HG03558 (cell line): ENCODE results near the gene APBA2.

Experiments used
- ATAC-seq: cut with Tn5 transposase; IDR thresholded peaks from one replicate; pipeline ENCODE4 v1.9.1; 2021; ENCODE audit warnings: moderate number of reproducible peaks; ENCODE audit not compliant: unreplicated experiment; ENCODE audit errors: extremely low read depth

The APBA2 gene

DNA sequence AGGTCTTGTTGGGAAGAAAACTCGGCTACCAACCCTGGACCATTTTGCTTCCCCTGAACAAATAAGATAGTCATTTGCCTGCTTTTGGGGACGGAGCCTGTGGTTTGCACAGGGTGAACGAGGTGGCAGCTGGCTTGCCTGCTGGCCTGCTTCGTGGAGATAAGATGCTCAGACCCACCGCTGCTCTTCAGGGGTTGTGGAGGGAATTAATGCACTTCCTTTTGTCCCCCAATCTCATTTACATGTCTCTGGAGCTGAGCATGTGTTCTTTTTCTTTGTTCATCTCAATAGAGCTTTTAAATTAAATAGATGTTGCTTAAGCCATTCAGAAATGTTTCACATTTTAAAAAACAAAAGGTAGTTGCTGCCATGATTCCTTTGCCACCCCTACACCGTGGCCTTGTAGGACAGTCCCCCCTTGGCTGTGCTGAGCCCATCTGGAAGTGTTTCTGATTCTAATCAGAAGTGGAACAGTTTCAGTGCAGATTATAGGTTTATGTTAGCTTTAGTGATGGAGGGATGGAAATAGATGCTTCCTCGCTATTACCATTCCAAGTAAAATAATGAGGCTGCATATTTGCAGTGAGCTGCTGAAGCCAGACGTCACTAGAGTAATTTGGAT is 25.6 kb downstream of the APBA2 start:
- ATAC-seq = no peak

DNA sequence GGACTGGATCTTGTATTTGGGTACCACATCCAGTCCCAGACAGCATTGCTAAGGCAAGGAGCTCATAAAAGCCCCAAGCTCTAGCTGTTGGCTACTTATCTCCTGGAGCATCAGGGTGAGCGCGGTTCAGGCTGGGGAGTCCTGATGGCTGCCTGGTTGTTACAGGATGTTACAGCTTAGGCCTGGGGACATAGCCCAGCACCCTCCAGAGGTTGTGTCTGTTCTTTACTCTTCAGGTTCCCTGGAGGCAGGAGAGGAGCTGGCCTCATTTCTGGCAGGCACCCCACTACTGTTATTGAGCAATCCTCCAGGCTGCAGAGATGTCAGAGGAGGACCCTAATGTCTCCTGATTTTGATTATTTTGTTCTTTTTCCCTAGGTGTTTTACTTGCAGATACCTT is 26.6 kb downstream of the APBA2 start:
- no peak for ATAC-seq

DNA sequence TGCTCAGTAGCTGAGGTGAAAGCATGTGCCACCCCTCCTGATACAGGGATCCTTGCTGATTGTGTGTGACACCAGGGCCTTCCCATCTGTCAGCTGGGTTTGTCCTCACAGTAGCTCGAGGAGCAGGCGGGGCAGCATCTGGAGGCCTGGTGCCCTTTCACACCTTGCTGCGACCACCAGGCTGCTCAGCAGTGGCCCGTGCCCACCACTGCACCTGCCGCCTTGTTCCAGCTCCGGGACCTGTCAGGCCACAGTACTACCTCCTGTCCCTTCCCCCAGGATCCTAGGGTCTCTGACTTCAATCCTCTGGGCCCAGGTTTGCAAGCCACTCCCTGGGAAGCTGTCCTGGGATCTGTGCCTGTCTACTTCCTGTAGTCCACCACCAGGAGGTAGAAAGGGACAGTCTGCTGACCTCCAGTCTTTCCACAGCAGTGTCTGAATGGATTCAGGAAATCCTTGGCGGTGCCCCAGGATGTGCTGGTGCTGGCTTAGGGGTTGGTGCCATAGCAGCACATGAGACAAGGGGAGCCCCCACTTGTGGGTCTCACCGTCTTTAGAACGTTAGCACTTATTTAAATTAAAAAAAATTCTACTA is 27.5 kb downstream of the APBA2 start:
- ATAC-seq = no peak

DNA sequence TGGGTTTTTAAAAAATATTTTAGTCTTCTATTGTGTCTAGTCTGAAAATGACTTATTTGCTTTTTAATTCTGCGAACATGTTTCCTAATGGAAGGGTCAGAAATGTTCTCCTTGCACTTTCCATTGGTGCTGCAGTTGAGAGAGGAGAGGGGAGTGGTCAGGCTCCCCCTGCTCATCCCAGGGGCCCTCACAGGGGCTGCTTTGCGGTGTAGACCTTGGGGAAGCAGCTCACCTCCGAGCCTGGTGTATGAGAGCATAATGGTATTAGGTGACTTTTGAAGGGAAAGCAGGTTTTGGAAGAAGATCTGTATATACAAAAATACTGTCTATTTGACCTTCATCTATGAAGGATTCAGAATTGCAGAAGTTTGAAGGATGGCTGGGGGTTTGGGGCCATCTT is 28.3 kb downstream of the APBA2 start:
- no peak for ATAC-seq

DNA sequence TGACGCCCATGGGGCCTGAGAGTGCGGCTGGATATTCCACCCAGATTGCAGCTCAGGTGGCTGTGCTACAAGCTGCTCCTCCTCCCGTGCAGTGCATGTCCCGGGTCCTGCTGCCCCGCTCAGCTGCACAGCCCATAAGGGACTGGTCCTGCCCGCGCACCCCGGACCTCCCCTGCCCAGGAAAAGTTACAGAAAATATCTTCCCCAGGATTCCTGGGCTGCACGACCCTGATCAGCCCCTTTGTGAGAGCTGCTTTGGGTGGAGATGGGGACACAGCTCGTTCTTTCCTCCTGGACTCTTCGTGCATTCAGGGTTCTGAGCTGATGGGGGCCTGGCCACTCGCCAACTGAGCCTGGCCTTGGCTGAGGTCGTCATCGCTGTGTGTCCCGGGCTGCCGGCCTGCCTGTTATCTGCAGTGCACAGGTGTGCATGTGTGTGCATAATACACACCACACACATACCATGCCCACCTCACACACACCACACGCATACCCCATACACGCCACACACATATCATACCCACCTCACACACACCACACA is 28.8 kb downstream of the APBA2 start:
- no peak for ATAC-seq

DNA sequence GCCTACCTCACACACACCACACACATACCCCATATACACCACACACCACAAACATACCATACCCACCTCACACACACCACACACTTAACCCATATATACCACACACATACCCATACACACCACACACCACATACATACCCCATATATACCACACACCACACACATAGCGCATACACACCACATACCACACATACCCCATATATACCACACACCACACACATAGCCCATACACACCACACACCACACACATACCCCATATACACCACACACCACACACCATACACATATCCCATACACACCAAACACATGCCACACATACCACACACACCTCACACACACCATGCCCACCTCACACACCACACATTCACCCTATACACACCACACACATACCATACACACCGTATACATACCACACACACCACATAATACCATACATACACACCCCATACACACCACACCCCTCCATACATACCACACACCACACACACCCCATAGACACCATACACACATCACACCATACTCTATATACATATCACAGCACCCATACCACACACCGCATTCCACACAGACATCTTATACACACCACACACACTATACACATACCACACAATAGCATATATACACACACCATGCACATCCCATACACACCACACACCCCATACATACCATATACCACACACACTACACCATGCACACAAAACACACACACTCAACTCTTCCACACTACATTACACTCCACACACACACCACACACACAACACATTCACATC is 29.5 kb downstream of the APBA2 start:
- no peak for ATAC-seq

DNA sequence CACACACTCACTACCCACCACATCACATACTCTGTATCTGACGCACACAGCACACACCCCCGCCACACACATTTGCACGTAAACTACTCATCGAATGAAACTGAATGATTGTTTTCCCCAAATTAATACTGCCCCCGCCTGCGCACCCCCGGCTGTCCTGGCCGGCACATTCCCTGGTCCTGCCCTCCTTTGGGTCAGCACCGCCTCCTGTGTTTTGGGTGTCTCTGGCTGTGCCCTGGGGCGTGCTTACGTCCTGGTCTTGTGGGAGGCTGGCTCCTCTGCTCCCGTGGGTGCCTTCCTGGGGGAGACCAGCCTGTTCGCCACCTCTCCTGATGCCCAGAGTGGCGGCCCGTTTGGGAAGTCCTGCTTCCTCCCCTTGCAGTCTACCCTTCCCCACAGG is 30.2 kb downstream of the APBA2 start:
- ATAC-seq = no peak

DNA sequence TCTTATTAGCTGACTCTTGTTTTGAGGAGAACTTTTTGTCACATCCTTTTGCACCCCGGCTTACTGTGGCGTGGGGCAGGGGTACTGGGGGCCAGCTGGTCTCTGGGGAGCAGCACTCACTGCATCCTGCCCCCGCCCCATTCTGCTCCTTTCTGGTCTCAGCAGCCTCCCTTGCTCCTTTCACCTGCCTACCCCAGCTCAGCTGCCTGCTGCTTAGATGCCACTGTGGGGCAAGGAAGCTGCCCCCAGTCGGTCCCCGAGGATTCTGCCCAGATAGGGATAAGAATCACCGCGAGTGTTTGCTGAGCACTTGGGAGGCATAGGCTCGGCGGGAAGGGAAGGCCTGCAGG is 32.0 kb downstream of the APBA2 start:
- no peak for ATAC-seq

DNA sequence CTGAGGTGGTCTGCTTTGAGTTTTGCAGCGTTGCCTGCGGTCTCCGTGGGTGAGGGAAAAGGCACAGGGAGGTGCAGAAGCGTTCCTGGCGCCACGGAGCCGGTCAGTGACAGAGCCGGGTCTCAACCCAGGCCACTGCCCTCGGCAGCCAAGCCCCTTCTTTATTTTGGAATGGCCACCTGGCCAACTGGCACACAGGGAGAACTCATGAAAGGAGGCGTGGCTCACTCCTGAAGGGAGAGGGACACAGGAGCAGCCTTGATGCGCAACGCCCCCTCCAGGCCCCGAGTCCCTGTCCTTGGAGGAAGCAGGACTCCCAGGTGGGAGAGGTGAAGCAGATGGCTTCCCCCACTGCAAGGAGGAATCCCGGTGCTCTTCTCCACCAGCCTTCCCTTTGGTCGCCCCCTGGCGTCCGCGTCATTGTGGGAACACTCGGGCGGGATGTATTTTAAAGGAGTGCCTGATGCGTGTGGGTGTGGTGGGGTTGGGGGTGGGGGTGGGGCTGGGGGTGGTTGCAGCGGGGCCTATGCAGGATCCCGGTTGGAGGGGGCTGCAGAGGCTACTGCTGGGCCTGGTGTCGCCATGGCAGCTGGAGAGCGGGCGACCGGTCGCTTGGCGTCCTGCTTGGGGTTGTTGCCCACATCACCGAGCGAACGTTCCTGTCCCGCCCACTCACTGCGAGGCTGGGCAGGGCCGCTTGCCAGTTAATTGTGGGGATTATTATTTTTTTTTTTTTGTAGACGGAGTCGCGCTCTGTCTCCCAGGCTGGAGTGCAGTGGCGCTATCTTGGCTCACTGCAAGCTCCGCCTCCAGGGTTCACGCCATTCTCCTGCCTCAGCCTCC is 32.6 kb downstream of the APBA2 start:
- ATAC-seq = no peak

DNA sequence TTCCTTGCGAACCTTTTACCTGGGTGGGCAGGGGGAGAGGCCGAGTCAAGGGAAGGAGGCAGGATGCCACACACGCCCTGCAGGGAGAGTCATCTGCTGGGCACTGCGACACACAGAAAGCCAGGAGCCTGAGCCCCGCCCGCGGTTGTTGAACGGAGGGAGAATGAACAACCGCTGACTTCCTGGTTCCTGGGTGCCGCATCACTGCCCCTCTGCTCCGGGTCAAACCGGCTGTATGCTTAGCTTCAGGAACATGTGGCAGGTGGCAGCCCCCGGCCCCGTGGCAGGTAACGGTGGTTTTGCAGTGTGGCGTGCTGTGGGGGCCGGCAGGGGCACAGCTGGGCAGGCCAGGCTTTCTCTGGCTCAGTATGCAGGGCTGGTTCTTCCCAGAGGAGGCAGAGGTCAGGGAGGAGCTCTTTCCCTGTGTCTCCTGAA is 33.4 kb downstream of the APBA2 start:
- ATAC-seq = no peak

DNA sequence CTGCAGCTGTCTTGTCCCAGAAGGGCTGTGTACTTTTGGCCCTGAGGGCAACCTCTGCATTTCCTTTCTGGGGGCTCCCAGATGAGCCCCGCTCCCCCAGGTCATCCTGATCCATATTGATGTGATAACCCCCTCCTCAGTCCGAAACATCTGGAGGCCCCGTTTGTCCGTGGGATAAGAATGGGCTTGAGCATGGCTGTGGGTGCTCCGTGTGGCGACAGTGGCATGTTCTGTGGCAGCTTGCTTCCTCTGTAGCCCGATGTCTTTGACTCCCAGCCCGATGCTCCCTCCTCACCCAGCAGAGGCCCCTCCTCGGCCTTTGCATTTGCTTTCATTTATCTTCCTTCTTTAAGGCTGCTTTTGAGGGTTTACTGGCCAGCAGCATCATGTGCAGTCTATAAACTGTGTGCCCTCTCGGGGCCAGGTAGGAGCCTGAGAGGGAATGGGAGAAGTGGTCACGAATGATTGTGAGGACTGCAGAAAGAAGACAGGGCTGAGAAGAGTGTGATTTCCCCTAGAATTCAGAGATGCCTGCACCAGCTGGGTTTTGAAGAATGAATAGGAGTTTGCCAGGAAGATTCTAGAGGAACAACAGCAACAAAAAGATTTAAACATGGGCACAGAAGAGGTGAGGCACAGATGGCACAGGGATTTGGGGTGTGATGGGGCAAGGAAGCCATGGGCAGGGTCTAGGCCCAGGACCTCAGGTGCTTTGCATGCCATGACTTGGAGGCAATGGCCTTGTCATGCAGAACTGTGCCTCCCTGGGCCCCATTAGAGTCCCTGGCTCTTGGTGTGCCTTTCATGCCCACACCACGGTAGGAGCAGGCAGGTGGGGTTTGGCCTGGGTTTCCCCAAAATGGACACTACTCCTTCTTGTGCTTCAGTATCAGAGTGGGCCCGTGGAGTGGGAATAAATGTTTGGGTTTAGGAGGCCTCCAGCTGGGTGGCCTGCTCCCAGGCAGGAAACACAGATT is 34.2 kb downstream of the APBA2 start:
- no peak for ATAC-seq

DNA sequence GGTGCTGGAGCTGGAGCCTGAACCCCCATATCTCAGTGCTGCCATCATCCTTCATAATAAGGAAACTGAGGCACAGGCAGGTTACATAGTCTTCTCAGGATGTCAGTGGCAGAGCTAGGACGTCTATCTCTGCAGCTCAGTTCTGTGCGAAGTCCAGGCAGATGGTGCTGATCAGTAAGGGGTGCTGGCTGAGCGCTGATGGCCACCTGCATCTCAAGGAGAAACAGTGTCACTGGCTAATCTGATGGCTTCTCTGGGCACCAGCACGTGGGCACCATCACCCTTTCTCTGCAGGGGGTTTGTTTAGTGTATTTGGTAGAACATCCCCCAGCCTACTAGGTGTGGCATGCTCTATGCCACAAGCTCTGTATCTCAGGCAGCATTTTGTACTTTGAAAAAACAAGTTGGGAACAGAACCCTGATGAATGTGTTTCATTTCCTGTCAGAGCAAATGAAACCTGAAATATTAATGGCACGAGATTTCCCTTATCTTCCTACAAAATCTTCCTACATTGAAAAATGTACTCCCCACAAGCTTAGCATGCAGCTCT is 35.1 kb downstream of the APBA2 start:
- no peak for ATAC-seq

DNA sequence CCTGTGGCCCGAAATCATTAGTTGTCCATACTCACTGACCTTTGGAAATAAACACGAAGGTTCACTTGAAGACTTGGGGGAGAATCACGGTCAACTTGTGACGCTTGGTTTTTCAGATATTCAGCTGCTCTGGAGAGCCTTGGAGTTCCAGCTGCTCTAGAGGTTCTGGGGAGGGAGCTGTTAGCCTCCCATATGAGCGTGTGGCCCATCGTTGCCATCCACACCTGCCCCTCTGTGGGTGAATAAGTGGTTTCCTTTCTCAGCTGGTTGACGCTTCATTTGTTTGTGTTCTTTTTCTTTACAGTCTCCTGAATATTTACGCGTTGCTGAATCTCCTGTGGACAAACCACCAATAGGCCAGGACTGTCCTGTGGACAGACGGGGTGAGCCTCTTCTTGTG is 35.6 kb downstream of the APBA2 start:
- ATAC-seq = no peak

DNA sequence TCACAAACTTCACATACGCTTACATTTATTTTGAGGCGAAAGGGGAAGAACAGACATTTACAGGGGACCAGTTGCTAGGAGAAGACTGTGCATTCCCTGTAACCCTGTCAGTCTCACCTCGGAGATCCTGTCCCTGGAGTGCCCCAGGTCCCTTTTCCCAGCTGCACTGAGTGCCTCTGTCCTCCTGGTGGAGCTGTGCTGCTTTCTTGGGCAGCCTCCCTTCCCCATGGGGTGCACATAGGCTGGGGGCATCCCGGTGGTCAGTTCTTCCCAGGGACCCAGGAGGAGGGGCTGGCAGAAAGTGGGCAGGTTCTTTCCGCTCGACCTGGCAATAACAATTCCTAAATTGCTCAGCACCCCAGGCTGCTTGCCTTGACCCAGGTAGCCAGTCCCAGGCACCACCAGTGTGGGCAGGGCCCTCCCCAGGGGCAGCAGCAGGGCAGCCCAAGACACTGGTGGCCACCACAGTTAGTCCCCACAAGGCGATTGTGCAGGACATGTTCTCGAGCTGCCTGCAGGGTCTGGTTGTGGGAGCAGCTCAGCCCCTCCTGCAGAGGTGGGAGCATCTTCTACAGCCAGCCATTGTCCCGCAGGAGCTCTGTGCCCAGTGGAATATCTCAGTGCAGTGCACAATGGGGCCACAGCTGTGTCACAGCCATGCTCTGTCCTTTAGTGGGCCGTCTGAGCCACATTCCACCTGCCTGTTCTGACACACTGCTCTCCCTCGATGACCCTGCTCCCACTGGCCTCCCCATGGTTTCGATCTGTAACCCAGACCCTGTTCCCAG is 36.3 kb downstream of the APBA2 start:
- ATAC-seq = no peak

DNA sequence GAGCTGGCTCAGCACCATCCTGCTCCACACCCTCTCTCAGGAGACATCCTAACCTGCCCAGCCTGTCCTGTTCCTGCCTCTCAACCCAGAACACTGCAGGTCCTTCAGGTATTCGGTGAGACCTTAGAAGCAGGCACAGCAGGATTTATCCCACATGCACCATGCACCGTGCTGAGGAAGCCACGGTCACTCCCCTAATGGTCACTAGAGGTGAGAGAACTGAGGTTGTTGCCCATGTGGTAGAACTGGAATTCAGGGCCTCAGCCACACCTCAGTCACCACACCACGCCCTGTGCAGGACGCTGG is 36.9 kb downstream of the APBA2 start:
- ATAC-seq = no peak

DNA sequence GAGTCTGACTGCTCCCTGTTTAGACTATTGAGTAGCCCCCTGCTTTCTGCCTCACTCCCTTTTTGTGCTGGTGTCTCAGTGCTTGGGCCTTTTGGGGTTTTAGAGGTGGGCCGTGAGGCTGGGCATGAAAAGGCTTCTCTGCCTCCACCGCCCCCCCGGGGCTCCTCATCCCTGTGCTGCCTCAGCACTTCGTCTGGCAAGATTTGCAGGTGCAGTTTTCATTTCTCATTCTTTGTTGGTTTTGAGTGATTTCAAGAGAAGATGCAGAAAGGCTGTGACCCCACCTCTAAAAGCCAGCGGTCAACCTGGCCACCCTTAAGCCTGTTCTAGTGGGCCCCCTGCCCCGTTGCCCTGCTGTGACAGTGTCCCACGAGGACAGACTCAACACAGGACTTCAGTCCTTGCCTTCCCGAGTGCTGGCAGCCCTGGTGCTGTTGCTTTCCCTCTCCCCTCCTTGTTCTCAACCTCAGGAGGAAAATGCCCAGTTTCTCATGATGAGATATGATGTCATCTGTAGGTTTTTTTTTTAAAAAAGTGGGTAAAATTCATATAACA is 38.0 kb downstream of the APBA2 start:
- ATAC-seq = no peak

DNA sequence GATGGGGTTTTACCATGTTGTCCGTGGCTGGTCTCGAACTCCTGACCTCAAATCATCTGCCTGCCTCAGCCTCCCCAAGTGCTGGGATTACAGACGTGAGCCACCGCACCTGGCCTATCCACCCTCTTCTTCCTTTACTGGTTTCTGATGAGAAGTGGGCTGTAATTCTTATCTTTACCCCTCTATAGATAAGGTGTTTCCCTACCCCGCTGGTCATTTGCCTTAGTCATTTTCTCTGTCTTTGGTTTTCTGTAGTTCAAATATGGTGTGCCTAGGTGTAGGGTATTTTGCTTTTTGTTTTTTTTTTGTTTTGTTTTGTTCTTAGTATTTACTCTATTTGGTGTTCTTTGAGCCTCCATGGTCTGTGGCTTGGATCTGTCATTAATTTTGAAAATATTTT is 41.3 kb downstream of the APBA2 start:
- ATAC-seq = no peak

DNA sequence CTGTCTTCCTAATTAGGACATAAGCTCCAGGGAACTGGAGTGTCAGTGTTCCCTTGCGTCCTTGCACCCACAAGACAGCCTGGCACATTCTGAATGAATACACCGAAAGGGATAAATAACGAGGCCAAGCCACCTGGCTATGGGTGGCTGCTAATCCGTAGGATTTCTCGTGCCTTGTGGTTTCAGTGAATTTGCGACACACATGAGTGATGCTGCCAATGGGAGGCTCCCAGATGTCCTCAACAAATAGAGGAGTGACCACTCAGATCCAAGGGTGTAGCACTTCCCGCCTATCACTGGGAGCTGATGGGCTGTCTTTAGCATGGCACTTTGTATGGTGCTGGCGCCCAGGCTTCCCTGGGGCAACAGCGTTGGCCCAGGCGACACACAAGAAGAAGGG is 43.4 kb downstream of the APBA2 start:
- no peak for ATAC-seq
